ENCODE measurements around the gene MAP7D2.
A peak's percentile ranks its signal among the peaks of the same experiment; 100 is the strongest.

The MAP7D2 gene

DNA sequence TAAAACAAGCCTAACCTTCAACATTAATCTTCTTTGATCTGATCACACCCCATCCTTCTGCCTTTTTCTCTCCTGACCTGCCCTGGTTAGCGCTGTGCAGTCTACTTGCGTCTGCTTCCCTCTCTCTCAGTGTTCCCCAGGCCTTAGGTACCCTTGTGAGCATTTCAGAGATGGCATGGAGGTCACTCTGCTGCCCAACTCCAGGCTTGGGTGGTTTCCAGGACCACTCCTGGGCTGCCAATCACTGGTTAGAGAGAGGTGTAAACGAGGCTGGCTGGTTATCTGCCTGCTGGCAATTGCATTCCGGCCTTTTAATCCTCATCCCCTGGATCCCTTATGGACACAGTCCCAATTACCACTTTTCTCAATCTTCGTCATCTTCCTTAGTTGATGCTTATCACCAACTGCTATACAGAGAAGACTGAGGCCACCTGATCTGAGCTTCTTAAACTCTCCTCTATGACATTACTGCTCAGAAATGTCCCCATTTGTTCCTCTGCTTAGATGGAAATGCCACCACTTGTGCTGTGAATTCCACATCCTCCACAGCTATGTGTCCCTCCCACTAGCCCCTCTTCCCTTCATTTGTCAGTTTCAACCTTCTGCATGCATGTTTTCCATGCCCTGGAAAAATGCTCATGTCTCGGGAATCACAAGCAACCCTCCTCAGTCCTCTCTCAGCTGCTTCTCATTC lies 96.9 kb downstream of the MAP7D2 start:
- Histone ChIP-seq H3K27me3 (ENCODE audit: control insufficient read depth in 5 of 5, insufficient read depth in 4 of 5, low read length in 5 of 5) (peaks cover 0 to 18% (median 11%) of the 10 kb centered on the region in 5 donors), H3K36me3 (ENCODE audit: control insufficient read depth in 5 of 5, insufficient read depth in 5 of 5, low read length in 5 of 5) (no peaks in the 10 kb centered on the region), H3K4me1 (ENCODE audit: control insufficient read depth in 5 of 5, insufficient read depth in 5 of 5, low read length in 5 of 5) (no peaks in the 10 kb centered on the region), H3K4me3 (ENCODE audit: low read depth in 1 of 5, low read length in 5 of 5) (no peak overlapping the region), H3K9me3 (ENCODE audit: control insufficient read depth in 5 of 5, low read length in 5 of 5) (peaks cover 4 to 24% (median 18%) of the 10 kb centered on the region in 5 donors), H3K9ac (ENCODE audit: low read length in 5 of 5) (no peak overlapping the region), H3K27ac (ENCODE audit: low read depth, low read length) (no peak overlapping the region)

DNA sequence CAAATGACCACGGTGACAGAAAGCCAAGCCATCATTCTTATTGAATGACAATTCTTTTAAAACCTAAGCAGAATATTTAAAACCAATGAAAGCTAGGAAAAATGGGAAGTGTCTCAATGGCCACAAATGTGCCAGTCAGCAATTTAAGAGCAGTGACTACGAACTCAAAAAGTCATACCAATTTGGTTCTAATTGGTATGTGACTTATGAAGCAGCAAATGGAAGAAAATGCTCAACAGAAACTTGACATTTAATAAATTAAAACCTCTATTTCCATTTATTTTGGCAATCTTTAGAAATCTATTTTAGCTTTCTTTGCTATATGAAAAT lies 100.1 kb downstream of the MAP7D2 start:
- H3K36me3 ChIP-seq (ENCODE audit: control insufficient read depth in 5 of 5, insufficient read depth in 5 of 5, low read length in 5 of 5): no peaks in the 10 kb centered on the region
- peaks cover 0 to 9% (median 0%) of the 10 kb centered on the region in 5 donors for H3K4me1 ChIP-seq (ENCODE audit: control insufficient read depth in 5 of 5, insufficient read depth in 5 of 5, low read length in 5 of 5)
- no peak overlapping the region for H3K4me3 ChIP-seq (ENCODE audit: low read depth in 1 of 5, low read length in 5 of 5)
- no peak overlapping the region for H3K27ac ChIP-seq (ENCODE audit: low read depth, low read length)
- H3K9me3 ChIP-seq (ENCODE audit: control insufficient read depth in 5 of 5, low read length in 5 of 5): peaks cover 4 to 31% (median 18%) of the 10 kb centered on the region in 5 donors
- H3K9ac ChIP-seq (ENCODE audit: low read length in 5 of 5): no peak overlapping the region
- peaks cover 0 to 8% (median 6%) of the 10 kb centered on the region in 5 donors for H3K27me3 ChIP-seq (ENCODE audit: control insufficient read depth in 5 of 5, insufficient read depth in 4 of 5, low read length in 5 of 5)

DNA sequence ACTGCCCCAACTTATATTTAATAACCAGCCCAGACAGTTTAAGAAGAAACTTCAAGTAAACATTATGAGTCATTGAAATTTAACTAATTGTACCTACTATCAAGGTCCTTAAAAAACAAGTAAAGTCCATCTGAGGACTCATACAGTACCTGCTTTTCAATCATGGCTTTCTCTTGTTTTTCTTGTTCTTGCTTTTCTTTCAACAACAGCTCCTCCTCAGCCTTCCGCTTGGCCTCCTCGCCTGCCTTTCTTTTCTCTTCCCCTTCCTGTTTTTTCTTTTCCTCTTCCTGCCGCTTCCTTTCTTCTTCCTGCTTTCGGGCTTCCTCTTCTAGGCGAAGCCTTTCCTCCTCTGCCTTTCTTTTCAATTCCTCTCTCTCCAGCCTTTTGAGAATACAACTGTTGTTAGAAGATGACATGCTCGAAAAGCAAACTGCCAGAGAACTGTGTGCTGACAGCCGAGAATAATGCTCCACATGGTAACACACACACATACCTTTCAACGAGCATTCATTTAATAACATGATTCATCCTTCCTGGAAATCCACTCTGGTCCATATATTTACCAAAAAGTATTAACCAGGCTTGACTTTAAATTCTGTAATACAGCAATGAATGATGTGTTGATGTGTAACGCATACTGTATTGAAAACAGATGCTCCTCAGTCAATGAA lies 100.6 kb downstream of the MAP7D2 start:
- H3K4me3 ChIP-seq (ENCODE audit: low read depth in 1 of 5, low read length in 5 of 5): peak overlapping the region in 1 of 5 donors; percentile 31
- no peak overlapping the region for H3K27ac ChIP-seq (ENCODE audit: low read depth, low read length)
- peaks cover 4 to 31% (median 18%) of the 10 kb centered on the region in 5 donors for H3K9me3 ChIP-seq (ENCODE audit: control insufficient read depth in 5 of 5, low read length in 5 of 5)
- H3K9ac ChIP-seq (ENCODE audit: low read length in 5 of 5): no peak overlapping the region
- H3K27me3 ChIP-seq (ENCODE audit: control insufficient read depth in 5 of 5, insufficient read depth in 4 of 5, low read length in 5 of 5): peaks cover 0 to 8% (median 6%) of the 10 kb centered on the region in 5 donors
- peaks cover 0 to 11% (median 0%) of the 10 kb centered on the region in 5 donors for H3K4me1 ChIP-seq (ENCODE audit: control insufficient read depth in 5 of 5, insufficient read depth in 5 of 5, low read length in 5 of 5)
- no peaks in the 10 kb centered on the region for H3K36me3 ChIP-seq (ENCODE audit: control insufficient read depth in 5 of 5, insufficient read depth in 5 of 5, low read length in 5 of 5)

DNA sequence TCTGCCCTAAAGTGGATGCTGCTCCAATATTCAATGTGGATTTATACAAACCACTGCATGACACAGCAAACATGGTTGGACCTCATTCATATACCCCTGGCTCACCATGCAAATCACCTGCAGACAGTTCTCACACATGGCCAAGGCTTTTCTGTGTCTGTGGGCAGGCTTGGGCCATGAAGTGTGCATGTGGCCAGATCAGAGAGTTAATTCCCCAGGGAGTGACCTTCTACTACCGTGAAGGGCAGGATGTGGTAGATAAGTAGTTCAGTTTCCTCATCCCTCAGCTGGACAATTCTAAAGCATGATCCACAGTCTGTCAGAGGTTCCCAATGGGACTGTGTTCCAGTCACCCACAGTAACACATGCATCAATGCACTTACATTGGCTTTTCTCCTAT lies 101.3 kb downstream of the MAP7D2 start:
- Histone ChIP-seq H3K27ac (ENCODE audit: low read depth, low read length) (no peak overlapping the region), H3K9ac (ENCODE audit: low read length in 5 of 5) (no peak overlapping the region), H3K4me3 (ENCODE audit: low read depth in 1 of 5, low read length in 5 of 5) (peak overlapping the region in 2 of 5 donors; percentile 31 to 32), H3K9me3 (ENCODE audit: control insufficient read depth in 5 of 5, low read length in 5 of 5) (peaks cover 4 to 31% (median 18%) of the 10 kb centered on the region in 5 donors), H3K36me3 (ENCODE audit: control insufficient read depth in 5 of 5, insufficient read depth in 5 of 5, low read length in 5 of 5) (no peaks in the 10 kb centered on the region), H3K27me3 (ENCODE audit: control insufficient read depth in 5 of 5, insufficient read depth in 4 of 5, low read length in 5 of 5) (peaks cover 0 to 6% (median 5%) of the 10 kb centered on the region in 5 donors), H3K4me1 (ENCODE audit: control insufficient read depth in 5 of 5, insufficient read depth in 5 of 5, low read length in 5 of 5) (peaks cover 0 to 11% (median 0%) of the 10 kb centered on the region in 5 donors)

DNA sequence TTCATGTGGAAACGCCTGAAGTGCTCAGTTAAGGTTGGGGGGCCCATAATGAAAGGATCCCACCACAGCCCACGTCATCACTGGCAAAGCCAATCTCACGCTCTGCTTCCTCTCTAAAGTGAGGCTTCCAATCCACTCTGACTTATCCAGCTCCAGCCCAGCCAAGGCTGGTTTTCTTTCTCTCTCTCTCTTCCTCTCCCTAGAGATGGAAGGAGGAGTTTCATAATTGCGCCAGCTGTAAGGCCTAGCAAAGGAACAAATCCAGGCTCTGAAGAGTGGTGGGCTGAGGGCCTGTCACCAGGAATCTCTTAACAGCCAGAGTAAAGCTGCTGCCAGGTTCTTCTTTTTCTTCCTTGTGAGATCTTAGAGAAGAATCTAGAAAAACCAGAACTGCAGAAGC lies 105.1 kb downstream of the MAP7D2 start:
- H3K9ac ChIP-seq (ENCODE audit: low read length in 5 of 5): no peak overlapping the region
- no peaks in the 10 kb centered on the region for H3K36me3 ChIP-seq (ENCODE audit: control insufficient read depth in 5 of 5, insufficient read depth in 5 of 5, low read length in 5 of 5)
- H3K9me3 ChIP-seq (ENCODE audit: control insufficient read depth in 5 of 5, low read length in 5 of 5): peaks cover 4 to 25% (median 17%) of the 10 kb centered on the region in 5 donors
- H3K27ac ChIP-seq (ENCODE audit: low read depth, low read length): no peak overlapping the region
- peaks cover 0 to 4% (median 0%) of the 10 kb centered on the region in 5 donors for H3K27me3 ChIP-seq (ENCODE audit: control insufficient read depth in 5 of 5, insufficient read depth in 4 of 5, low read length in 5 of 5)
- H3K4me1 ChIP-seq (ENCODE audit: control insufficient read depth in 5 of 5, insufficient read depth in 5 of 5, low read length in 5 of 5): peaks cover 0 to 11% (median 0%) of the 10 kb centered on the region in 5 donors
- H3K4me3 ChIP-seq (ENCODE audit: low read depth in 1 of 5, low read length in 5 of 5): no peak overlapping the region

DNA sequence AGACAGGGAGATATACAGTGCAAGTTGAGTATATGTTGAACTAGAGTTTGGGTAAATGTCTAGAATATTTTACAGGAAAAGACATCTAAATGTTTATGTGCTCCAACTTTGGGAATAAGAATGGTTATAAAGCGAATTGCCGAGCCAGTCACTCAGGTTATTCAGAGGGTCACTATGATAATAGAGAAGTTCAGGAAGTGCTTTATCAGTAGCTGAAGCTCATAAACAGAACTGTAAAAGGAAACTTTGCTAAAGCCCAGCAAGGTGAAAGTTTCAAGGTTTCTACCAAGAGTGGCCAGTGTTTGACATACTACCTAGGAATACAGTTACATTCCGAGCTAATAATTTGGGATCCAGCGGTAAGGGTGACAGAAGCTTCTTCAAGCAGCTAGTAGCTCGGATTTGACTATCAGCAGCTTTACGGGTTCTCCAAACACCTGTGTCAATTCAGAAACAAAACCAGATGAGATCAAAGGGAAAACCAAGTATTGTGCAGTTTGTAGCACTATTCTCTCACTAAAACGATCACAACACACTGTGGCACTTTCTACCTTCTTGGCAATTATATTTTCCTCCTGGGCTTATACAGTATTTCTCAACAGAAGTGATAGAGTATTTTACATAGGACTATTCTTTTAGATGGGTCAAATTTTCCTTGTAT lies 108.6 kb downstream of the MAP7D2 start:
- peaks cover 0 to 4% (median 0%) of the 10 kb centered on the region in 5 donors for H3K27me3 ChIP-seq (ENCODE audit: control insufficient read depth in 5 of 5, insufficient read depth in 4 of 5, low read length in 5 of 5)
- H3K9ac ChIP-seq (ENCODE audit: low read length in 5 of 5): no peak overlapping the region

DNA sequence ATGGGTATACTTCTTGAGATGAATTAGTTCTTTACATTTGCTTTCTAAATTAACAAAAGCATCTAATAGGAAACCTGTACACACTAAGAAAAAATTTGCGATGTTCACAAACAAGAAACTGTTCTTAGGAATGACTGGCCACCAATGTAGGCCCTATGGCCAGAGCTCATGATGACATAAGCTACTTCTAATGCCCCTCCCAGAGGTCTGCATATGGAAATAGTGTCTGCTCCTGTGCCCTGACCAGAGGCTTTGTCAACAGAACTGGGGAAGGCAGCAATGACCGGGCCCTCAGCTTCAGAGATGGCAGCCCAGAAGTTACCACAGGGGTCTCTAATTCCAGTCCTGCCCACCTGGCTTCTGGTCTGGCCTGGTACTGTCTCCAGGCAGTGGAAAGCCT lies 110.8 kb downstream of the MAP7D2 start:
- Histone ChIP-seq H3K4me3 (ENCODE audit: low read depth in 1 of 5, low read length in 5 of 5) (no peak overlapping the region), H3K36me3 (ENCODE audit: control insufficient read depth in 5 of 5, insufficient read depth in 5 of 5, low read length in 5 of 5) (no peaks in the 10 kb centered on the region), H3K9ac (ENCODE audit: low read length in 5 of 5) (no peak overlapping the region), H3K27me3 (ENCODE audit: control insufficient read depth in 5 of 5, insufficient read depth in 4 of 5, low read length in 5 of 5) (peaks cover 0 to 4% (median 0%) of the 10 kb centered on the region in 5 donors), H3K27ac (ENCODE audit: low read depth, low read length) (no peak overlapping the region), H3K4me1 (ENCODE audit: control insufficient read depth in 5 of 5, insufficient read depth in 5 of 5, low read length in 5 of 5) (no peaks in the 10 kb centered on the region), H3K9me3 (ENCODE audit: control insufficient read depth in 5 of 5, low read length in 5 of 5) (no peaks in the 10 kb centered on the region)

More for the DNA sequence above, 108.6 kb downstream of the MAP7D2 start:
- no peaks in the 10 kb centered on the region for H3K36me3 ChIP-seq (ENCODE audit: control insufficient read depth in 5 of 5, insufficient read depth in 5 of 5, low read length in 5 of 5)
- no peaks in the 10 kb centered on the region for H3K9me3 ChIP-seq (ENCODE audit: control insufficient read depth in 5 of 5, low read length in 5 of 5)
- no peak overlapping the region for H3K4me3 ChIP-seq (ENCODE audit: low read depth in 1 of 5, low read length in 5 of 5)
- H3K4me1 ChIP-seq (ENCODE audit: control insufficient read depth in 5 of 5, insufficient read depth in 5 of 5, low read length in 5 of 5): peaks cover 0 to 11% (median 0%) of the 10 kb centered on the region in 5 donors
- no peak overlapping the region for H3K27ac ChIP-seq (ENCODE audit: low read depth, low read length)

DNA sequence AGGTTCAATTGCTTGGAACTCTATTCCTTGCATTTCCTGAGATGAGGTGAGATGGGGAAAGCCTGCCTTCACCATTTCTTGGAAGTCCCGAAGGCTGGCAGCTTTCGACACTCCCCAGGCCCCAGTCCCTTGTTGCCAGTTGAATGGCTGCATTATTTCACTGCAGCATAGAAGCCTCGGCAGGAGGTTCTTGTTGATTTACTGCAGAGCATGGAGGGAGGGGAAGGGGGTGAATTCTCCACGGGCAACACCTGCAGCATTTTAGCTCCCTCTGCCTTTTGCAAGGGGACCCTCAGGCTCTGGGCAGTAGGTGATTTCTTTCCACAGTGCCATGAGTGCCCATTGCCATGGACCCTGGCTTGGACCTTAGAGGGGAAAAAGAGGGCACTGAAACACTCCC lies 115.1 kb downstream of the MAP7D2 start:
- Histone ChIP-seq H3K9me3 (ENCODE audit: control insufficient read depth in 5 of 5, low read length in 5 of 5) (no peaks in the 10 kb centered on the region), H3K36me3 (ENCODE audit: control insufficient read depth in 5 of 5, insufficient read depth in 5 of 5, low read length in 5 of 5) (no peaks in the 10 kb centered on the region), H3K27me3 (ENCODE audit: control insufficient read depth in 5 of 5, insufficient read depth in 4 of 5, low read length in 5 of 5) (peaks cover 0 to 14% (median 8%) of the 10 kb centered on the region in 5 donors), H3K27ac (ENCODE audit: low read depth, low read length) (no peak overlapping the region), H3K4me1 (ENCODE audit: control insufficient read depth in 5 of 5, insufficient read depth in 5 of 5, low read length in 5 of 5) (no peaks in the 10 kb centered on the region), H3K4me3 (ENCODE audit: low read depth in 1 of 5, low read length in 5 of 5) (no peak overlapping the region), H3K9ac (ENCODE audit: low read length in 5 of 5) (no peak overlapping the region)

DNA sequence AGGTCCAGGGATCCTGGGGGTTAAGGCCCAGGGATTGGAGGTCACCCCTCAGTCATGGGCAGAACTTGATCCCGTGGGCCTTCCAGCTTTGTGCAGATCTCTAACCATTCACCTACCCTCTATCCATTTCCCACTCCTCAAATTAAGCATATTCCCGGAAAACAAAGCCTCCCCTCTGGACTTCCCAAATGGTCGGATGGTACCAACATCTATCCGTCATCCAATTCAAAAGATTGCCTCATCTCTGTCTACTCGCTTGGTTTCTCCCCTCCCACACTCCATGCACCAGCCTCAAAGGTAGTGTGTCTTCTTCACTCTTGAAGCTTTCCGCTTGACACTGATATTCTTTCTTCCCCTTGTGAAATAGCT lies 125.4 kb downstream of the MAP7D2 start:
- Histone ChIP-seq H3K4me3 (ENCODE audit: low read depth in 1 of 5, low read length in 5 of 5) (peak overlapping the region; percentile 32 to 59 (median 53)), H3K27me3 (ENCODE audit: control insufficient read depth in 5 of 5, insufficient read depth in 4 of 5, low read length in 5 of 5) (peaks cover 0 to 8% (median 2%) of the 10 kb centered on the region in 5 donors), H3K4me1 (ENCODE audit: control insufficient read depth in 5 of 5, insufficient read depth in 5 of 5, low read length in 5 of 5) (peaks cover 0 to 10% (median 5%) of the 10 kb centered on the region in 5 donors), H3K9ac (ENCODE audit: low read length in 5 of 5) (peak overlapping the region in 1 of 5 donors; percentile 12), H3K9me3 (ENCODE audit: control insufficient read depth in 5 of 5, low read length in 5 of 5) (peaks cover 0 to 3% (median 0%) of the 10 kb centered on the region in 5 donors), H3K36me3 (ENCODE audit: control insufficient read depth in 5 of 5, insufficient read depth in 5 of 5, low read length in 5 of 5) (no peaks in the 10 kb centered on the region), H3K27ac (ENCODE audit: low read depth, low read length) (peak overlapping the region; percentile 37)

Data from subcutaneous abdominal adipose tissue (tissue), 5 donors.